Measurements from ENCODE around the gene ZNF506.
"Not testable (repeated sequence)": the region's sequence is repeated elsewhere in the genome, so short reads cannot be mapped to it uniquely, and the experiment has no call there.

The ZNF506 gene

DNA sequence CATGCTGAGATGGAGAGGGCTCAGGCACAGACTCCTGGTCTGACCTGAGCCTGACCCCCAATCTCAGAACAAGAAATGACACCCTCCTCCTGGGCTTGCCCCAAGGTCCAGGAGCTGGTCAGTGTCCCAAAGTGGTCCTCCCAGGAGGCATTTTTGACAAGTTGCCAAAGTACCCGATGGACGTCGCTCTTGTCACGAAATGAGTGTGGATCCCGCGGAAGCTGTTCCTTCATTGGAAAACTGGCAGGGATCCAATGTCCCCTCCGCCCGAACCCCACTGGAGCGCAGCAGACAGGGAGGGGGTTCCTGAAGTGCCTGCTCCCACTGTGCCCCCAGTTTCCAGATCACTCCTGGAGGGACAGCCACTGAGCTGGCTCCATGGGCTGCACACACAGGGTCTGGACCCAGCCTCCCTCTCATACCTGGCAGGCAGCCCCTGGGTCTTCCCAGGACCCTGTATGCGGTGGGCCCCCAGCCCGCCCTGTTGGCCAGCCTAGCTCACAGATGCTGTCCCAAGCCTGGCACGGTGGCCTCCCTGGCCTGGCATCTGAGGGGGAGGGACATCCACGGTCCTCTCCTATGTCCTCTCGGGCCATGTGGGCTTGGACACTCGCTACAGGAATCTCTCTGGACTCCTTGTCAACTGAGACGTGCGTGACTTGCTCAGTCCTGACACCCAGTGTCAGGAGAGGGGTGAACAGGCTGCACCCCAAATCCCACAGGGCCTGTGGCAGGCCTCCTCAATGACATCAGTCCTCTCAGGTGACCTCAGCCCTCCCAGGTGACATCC lies 75.9 kb downstream of the ZNF506 start:
- no peak for DNase-seq (ENCODE audit: low read depth in 2 of 2)

DNA sequence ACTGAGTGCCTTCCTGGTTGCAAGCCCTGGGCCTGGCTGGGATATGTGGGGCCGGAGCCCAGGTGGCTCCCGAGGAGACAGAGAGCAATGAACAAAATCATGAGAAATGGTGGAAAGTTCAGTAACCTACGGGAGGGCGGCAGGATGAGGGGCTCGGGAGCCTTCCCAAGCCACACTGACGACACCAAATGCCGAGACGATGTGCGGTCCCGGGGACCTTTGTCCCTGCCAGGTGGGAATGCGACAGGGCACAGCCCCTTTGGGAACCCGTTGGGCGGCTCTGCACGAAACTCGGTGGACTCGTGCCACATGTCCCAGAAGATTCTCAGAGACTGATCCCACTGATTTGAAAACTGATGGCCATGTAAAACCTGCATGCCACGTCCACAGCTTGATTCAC lies 76.9 kb downstream of the ZNF506 start:
- DNase-seq (ENCODE audit: low read depth in 2 of 2) = no peak

DNA sequence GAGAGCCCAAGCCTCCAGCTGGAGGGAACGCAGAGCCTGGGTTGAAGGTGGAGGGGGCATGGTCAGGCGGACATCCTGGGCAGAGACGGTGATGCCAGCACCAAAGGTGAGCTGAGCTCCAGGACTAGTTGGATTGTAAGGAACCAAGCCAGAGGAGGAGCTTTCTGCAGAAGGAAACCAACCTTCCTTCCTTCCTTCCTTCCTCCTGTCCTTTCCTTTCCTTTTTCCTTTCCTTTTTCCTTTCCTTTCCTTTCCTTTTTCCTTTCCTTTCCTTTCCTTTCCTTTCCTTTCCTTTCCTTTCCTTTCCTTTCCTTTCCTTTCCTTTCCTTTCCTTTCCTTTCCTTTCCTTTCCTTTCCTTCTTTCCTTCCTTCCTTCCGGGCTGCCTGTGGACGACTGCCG lies 77.6 kb downstream of the ZNF506 start:
- not testable (repeated sequence) for DNase-seq (ENCODE audit: low read depth in 2 of 2)

DNA sequence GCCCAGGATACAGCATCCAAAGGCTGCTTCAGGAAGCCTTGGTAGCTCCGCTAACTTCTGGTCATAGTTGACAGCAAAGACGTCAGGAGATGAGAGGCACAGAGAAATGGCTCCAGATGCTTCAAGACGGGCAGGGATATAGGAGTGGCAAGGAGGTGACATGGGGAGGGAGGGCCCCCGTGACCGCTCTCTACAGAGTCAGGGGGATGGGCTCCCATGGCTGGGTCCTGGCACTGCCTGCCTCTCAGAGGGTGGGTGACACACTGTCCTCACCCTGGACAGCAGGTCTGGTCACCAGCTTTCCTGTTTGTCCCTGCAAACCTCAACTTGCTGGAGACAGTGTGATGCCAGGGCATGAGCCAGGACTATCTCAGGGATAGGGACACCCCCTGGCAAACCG lies 78.4 kb downstream of the ZNF506 start:
- no peak for DNase-seq (ENCODE audit: low read depth in 2 of 2)

DNA sequence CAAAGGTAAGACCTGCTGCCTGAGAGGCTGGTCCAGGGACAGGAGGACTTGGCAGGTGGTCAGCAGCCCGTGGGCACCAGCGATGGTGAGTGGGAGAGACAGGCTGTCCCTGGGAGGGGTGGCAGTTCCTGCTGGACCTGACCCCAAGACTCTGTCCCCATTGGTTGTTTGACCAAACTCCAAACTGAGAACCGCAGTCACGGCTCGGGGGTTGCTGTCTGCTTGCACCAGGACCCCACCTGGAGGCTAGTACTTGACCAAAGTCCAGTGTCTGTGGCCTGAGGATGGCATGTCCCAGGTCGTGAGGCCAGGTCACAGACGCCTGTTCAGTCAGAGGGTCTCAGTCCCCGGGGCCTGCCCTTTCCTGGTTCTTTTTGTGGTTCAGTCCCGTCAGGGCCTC lies 78.8 kb downstream of the ZNF506 start:
- DNase-seq (ENCODE audit: low read depth in 2 of 2) = no peak
